AG04449 (cell line): Measurements from ENCODE around the gene FHIT.

Source experiments
- CTCF ChIA-PET: fragments of 350-600 bp; formaldehyde crosslinking; extraction: SDS; loops from one replicate; lab custom pipeline; 2021; ENCODE audit warnings: antibody characterized with exemption; lab: Yijun Ruan, JAX
- POLR2A ChIA-PET: fragments of 400-600, 350-600 bp; formaldehyde crosslinking; extraction: SDS; loops from one replicate; lab custom pipeline; 2020; ENCODE audit warnings: antibody characterized with exemption, inconsistent platforms; lab: Yijun Ruan, JAX
- DNase-seq: peaks from one replicate; pipeline ENCODE4 v3.0.0-alpha.2; 2010; ENCODE audit warnings: low read depth, low spot score
- H3K4me3 ChIP-seq: 2 replicates; pipeline ENCODE4 v1.5.1; 2011; ENCODE audit warnings: low read depth, mild to moderate bottlenecking, control low read depth, low read length
- CTCF ChIP-seq: IDR thresholded peaks from one replicate; pipeline ENCODE4 v1.5.1; 2011; ENCODE audit warnings: mild to moderate bottlenecking, moderate library complexity, low read length, control low read depth, inconsistent platforms; ENCODE audit not compliant: insufficient read depth; ENCODE audit errors: missing control alignments

Gene FHIT

GRCh38 chr3:59800481-59800880 is 1450.8 kb downstream of the FHIT start:
- TF ChIP-seq CTCF = no peak
- CTCF ChIA-PET = interaction anchor here (0.6 to 1.5 kb wide), 3 partner anchors 9 to 178 kb away, joined by 3 to 4 read pairs (median 4); no protein-coding TSS in a partner anchor

GRCh38 chr3:59798372-59799086 is 1452.7 kb downstream of the FHIT start:
- CTCF ChIA-PET = interaction anchor here (1.4 to 2.6 kb wide), 2 partner anchors 11 to 13 kb away, joined by 4 to 13 read pairs; no protein-coding TSS in a partner anchor
- DNase-seq = no peak
- no peak overlapping the region for H3K4me3 ChIP-seq
- POLR2A ChIA-PET = no interaction called here
- no peak for TF ChIP-seq CTCF

More at GRCh38 chr3:59800481-59800880, 1450.8 kb downstream of the FHIT start:
- H3K4me3 ChIP-seq = no peak overlapping the region
- POLR2A ChIA-PET = no interaction called here
- DNase-seq = no peak

DNA sequence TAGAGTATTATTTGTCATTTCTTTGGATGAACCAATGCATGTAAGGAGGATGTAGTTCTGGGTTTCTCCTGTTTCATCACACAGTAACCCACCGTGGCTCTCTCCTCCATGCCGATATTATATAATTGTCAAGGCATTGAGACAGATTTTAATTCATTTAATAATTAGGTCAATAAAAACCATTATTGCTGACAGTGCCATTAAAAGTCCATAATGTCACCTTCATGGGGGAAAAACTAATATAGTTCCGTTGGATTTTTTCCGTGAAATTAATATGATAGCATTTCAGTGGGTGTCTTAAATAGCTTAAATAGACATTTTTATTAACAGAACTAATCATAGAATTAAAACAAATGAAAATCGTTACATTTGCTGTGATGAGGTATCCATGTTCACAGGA is 1453.7 kb downstream of the FHIT start:
- TF ChIP-seq CTCF = no peak
- CTCF ChIA-PET = interaction anchor here (1.4 to 2.6 kb wide), 2 partner anchors 12 to 14 kb away, joined by 4 to 13 read pairs; no protein-coding TSS in a partner anchor
- DNase-seq = no peak
- H3K4me3 ChIP-seq = no peak overlapping the region
- POLR2A ChIA-PET = no interaction called here

- DNase-seq = no peak
- no peak for TF ChIP-seq CTCF
- POLR2A ChIA-PET = no interaction called here
- no peak overlapping the region for H3K4me3 ChIP-seq
- CTCF ChIA-PET = interaction anchor here (2.6 kb wide), 1 partner anchor 13 kb away, joined by 13 read pairs; no protein-coding TSS in a partner anchor
Observed at GRCh38 chr3:59796456-59796855, 1454.8 kb downstream of the FHIT start.

- ChIA-PET POLR2A (no interaction called here), CTCF (no interaction called here)
- no peak for DNase-seq
- no peak for TF ChIP-seq CTCF
- H3K4me3 ChIP-seq = no peak overlapping the region
Observed at GRCh38 chr3:59795756-59796155, 1455.5 kb downstream of the FHIT start.

DNA sequence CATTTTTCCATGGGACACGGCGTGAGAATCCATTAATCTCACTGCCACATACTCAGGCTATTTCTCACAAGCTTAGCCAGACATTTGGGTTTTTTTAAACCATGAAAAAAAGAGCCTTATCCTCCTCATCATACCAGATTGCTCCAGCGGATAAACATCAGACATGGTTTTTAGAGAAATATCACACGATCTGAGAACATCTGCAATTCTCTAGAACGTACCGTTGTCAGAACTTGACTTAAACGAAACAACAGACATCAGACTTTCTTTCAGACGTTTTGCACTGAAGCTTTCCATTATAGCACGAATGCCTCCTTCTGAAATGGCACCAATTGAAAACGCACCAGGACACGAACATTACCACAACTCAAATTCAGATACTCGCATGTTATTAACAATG is 1457.3 kb downstream of the FHIT start:
- H3K4me3 ChIP-seq = no peak overlapping the region
- CTCF ChIA-PET = interaction anchor here (2.7 kb wide), 1 partner anchor 16 kb away, joined by 10 read pairs; no protein-coding TSS in a partner anchor
- POLR2A ChIA-PET = interaction anchor here (0.6 kb wide), 1 partner anchor 266 kb away, joined by 3 read pairs; no protein-coding TSS in a partner anchor
- no peak for TF ChIP-seq CTCF
- no peak for DNase-seq
